Astrocyte (in vitro differentiated cells and primary cell): ENCODE data around the gene PROB1. TPM values are rescaled to one million over a fixed set of nuclear protein-coding genes. Genes with fewer than 3 reads are reported as not detected.
A peak's percentile ranks its signal among the peaks of the same experiment; 100 is the strongest.

Experiments used
- DNase-seq: peaks from one replicate; pipeline ENCODE4 v3.0.0-alpha.2; 2010; ENCODE audit warnings: low read depth
- FAIRE-seq: peaks from 2 replicates; lab custom pipeline; 2011; peaks lifted over from hg19 to GRCh38; lab: Jason Lieb, UNC
- H2AFZ ChIP-seq: 2 replicates; pipeline ENCODE4 v1.6.0; 2012; ENCODE audit warnings: low read depth, low read length, inconsistent platforms
- H3K27ac ChIP-seq: 2 replicates; pipeline ENCODE4 v1.5.1; 2011; ENCODE audit warnings: low read depth, low read length, inconsistent platforms
- H3K27me3 ChIP-seq: 2 replicates; pipeline ENCODE4 v1.6.0; 2011; ENCODE audit warnings: low read length, inconsistent platforms; ENCODE audit not compliant: insufficient read depth
- H3K36me3 ChIP-seq: 2 replicates; pipeline ENCODE4 v1.5.1; 2011; ENCODE audit warnings: low read length, inconsistent platforms; ENCODE audit not compliant: insufficient read depth
- H3K4me1 ChIP-seq: 2 replicates; pipeline ENCODE4 v1.5.1; 2011; ENCODE audit warnings: low read length, inconsistent platforms; ENCODE audit not compliant: insufficient read depth
- H3K4me2 ChIP-seq: 2 replicates; pipeline ENCODE4 v1.6.0; 2012; ENCODE audit warnings: low read length, inconsistent platforms
- H3K4me3 ChIP-seq: 2 replicates; pipeline ENCODE4 v1.5.1; 2011; ENCODE audit warnings: low read depth, mild to moderate bottlenecking, low read length, inconsistent platforms; ENCODE audit not compliant: insufficient read depth
- H3K79me2 ChIP-seq: 2 replicates; pipeline ENCODE4 v1.6.0; 2012; ENCODE audit warnings: mild to moderate bottlenecking, low read length, inconsistent platforms; ENCODE audit not compliant: insufficient read depth
- H3K9ac ChIP-seq: 2 replicates; pipeline ENCODE4 v1.6.0; 2012; ENCODE audit warnings: mild to moderate bottlenecking, low read length, inconsistent platforms
- H3K9me3 ChIP-seq: 2 replicates; pipeline ENCODE4 v1.5.1; 2012; ENCODE audit warnings: low read depth, mild to moderate bottlenecking, low read length, inconsistent platforms; ENCODE audit not compliant: insufficient read depth
- H4K20me1 ChIP-seq: 2 replicates; pipeline ENCODE4 v1.6.0; 2012; ENCODE audit warnings: low read length, inconsistent platforms; ENCODE audit not compliant: insufficient read depth
- H3K27ac Mint-ChIP-seq: one replicate; pipeline ENCODE4 v1.8.0; 2021; ENCODE audit warnings: mild to moderate bottlenecking, mixed read lengths; ENCODE audit not compliant: unreplicated experiment
- H3K27me3 Mint-ChIP-seq: one replicate; pipeline ENCODE4 v1.8.0; 2021; ENCODE audit warnings: low read depth, mixed read lengths; ENCODE audit not compliant: unreplicated experiment
- H3K36me3 Mint-ChIP-seq: one replicate; pipeline ENCODE4 v1.8.0; 2021; ENCODE audit warnings: low read depth, mixed read lengths; ENCODE audit not compliant: unreplicated experiment
- H3K4me1 Mint-ChIP-seq: one replicate; pipeline ENCODE4 v1.8.0; 2021; ENCODE audit warnings: low read depth, mixed read lengths; ENCODE audit not compliant: unreplicated experiment
- H3K4me3 Mint-ChIP-seq: one replicate; pipeline ENCODE4 v1.8.0; 2021; ENCODE audit warnings: mild to moderate bottlenecking, moderate library complexity, mixed read lengths; ENCODE audit not compliant: unreplicated experiment
- H3K9me3 Mint-ChIP-seq: one replicate; pipeline ENCODE4 v1.8.0; 2021; ENCODE audit warnings: mild to moderate bottlenecking, mixed read lengths; ENCODE audit not compliant: unreplicated experiment
- EZH2 ChIP-seq: IDR thresholded peaks from 2 replicates; pipeline ENCODE4 v1.6.1; 2012; ENCODE audit warnings: mild to moderate bottlenecking, low read length, inconsistent platforms; ENCODE audit not compliant: insufficient read depth
- total RNA-seq: library from RNA; stranded (reverse); gene quantifications from 2 replicates; pipeline ENCODE4 v1.2.1, GENCODE V29; 2021
- TF ChIP-seq, protein P1 (sequence below): IDR thresholded peaks from 2 replicates; pipeline ENCODE4 v1.5.1; 2011; ENCODE audit warnings: low read depth, mild to moderate bottlenecking, inconsistent platforms, low read length, moderate library complexity; ENCODE audit not compliant: insufficient read depth

Gene PROB1
- total RNA-seq, 1 donor from 2014 or later: 0.59 TPM

DNA sequence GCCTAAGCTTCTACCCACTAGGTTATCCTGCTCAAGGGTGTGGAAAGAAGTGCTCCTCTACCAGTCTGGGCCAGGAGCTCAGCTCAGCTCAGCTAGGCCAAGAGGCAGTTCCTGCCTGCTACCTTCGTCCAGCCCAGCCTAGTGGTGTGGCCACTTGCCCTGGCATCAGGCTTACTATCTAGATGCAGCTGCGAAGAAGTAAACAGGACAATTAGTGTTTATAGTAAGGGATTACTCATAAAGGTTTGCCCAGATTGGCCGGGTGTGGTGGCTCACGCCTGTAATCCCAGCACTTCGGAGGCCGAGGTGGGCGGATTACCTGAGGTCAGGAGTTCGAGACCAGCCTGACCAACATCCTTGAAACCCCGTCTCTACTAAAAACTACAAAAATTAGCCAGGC, 21.7 kb upstream of the PROB1 start:
- Mint-ChIP-seq H3K4me1 (no peaks in the 10 kb centered on the region), H3K9me3 (no peaks in the 10 kb centered on the region), H3K27ac (no peak overlapping the region), H3K4me3 (no peak overlapping the region), H3K36me3 (peaks cover 29% of the 10 kb centered on the region), H3K27me3 (no peaks in the 10 kb centered on the region)
- no peak overlapping the region for H3K27ac ChIP-seq
- no peaks in the 10 kb centered on the region for H3K27me3 ChIP-seq
- H3K9ac ChIP-seq: no peak overlapping the region
- H3K4me3 ChIP-seq: no peak overlapping the region
- peaks cover 14% of the 10 kb centered on the region for H3K4me1 ChIP-seq
- peaks cover 10% of the 10 kb centered on the region for H3K36me3 ChIP-seq
- no peaks in the 10 kb centered on the region for H3K9me3 ChIP-seq
- no peak for DNase-seq
- no peak overlapping the region for H3K4me2 ChIP-seq
- TF ChIP-seq EZH2: no peak
- TF ChIP-seq, protein P1, sequence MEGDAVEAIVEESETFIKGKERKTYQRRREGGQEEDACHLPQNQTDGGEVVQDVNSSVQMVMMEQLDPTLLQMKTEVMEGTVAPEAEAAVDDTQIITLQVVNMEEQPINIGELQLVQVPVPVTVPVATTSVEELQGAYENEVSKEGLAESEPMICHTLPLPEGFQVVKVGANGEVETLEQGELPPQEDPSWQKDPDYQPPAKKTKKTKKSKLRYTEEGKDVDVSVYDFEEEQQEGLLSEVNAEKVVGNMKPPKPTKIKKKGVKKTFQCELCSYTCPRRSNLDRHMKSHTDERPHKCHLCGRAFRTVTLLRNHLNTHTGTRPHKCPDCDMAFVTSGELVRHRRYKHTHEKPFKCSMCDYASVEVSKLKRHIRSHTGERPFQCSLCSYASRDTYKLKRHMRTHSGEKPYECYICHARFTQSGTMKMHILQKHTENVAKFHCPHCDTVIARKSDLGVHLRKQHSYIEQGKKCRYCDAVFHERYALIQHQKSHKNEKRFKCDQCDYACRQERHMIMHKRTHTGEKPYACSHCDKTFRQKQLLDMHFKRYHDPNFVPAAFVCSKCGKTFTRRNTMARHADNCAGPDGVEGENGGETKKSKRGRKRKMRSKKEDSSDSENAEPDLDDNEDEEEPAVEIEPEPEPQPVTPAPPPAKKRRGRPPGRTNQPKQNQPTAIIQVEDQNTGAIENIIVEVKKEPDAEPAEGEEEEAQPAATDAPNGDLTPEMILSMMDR: no peak
- H3K79me2 ChIP-seq: no peaks in the 10 kb centered on the region
- H2AFZ ChIP-seq: no peak overlapping the region
- FAIRE-seq: no peak
- no peaks in the 10 kb centered on the region for H4K20me1 ChIP-seq

DNA sequence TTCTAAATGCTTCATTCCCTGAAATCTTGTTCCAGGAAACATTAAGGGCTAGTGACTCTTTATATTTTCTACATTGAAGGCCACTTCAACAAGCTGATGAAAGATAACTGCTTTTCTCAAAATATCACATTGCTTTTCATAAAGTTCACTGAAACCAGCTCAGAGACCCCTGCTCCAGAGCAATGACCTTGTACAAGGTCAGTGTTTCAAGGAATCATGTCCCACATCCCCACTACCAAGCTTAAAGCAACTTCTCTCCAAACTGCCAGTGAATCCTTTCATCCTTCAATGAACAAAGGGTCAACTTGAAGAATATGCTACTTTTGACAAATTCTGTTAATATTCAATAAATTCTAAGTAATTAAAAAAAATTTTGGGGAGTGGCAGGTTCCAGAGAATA, 21.0 kb upstream of the PROB1 start:
- Mint-ChIP-seq H3K36me3 (peaks cover 29% of the 10 kb centered on the region), H3K27me3 (no peaks in the 10 kb centered on the region), H3K9me3 (no peaks in the 10 kb centered on the region), H3K4me1 (no peaks in the 10 kb centered on the region), H3K27ac (no peak overlapping the region), H3K4me3 (no peak overlapping the region)
- peaks cover 14% of the 10 kb centered on the region for H3K4me1 ChIP-seq
- no peak for FAIRE-seq
- H3K4me2 ChIP-seq: no peak overlapping the region
- H3K4me3 ChIP-seq: no peak overlapping the region
- H3K9ac ChIP-seq: no peak overlapping the region
- H2AFZ ChIP-seq: no peak overlapping the region
- H3K36me3 ChIP-seq: peaks cover 7% of the 10 kb centered on the region
- no peak for TF ChIP-seq EZH2
- no peaks in the 10 kb centered on the region for H3K79me2 ChIP-seq
- no peaks in the 10 kb centered on the region for H3K27me3 ChIP-seq
- H3K9me3 ChIP-seq: no peaks in the 10 kb centered on the region
- no peak for DNase-seq
- H3K27ac ChIP-seq: no peak overlapping the region
- no peaks in the 10 kb centered on the region for H4K20me1 ChIP-seq

DNA sequence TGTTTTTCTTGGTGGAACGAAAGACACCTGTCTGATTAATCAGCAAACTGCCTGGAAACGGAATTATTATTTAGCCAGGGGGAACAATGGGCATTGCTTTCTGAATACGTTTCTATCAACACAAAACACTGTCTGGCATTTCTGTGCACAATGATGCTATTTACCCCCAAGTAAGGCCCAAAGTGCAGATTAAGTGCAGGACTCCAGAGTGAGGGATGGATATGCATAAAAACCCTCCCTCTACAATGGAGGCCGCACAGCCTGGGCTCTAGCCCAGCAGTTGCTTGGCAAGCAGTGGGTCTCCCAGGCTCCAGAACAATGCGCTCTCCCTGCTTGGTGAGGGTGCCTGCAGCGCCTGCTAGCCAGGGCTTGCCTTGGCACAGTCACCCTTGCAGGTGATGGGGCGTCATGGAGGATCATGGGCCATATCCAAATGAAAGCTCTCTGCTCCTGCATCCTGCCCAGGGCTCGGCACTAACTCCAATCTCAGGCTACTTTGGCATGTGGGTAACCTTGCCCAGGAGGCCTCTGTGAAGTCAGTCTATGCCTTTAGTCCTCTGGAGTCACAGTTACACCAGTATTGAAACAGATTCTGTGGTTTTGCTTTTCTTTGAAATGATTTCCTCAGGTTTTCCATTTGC, 20.4 kb upstream of the PROB1 start:
- H3K27me3 Mint-ChIP-seq: no peaks in the 10 kb centered on the region
- no peaks in the 10 kb centered on the region for H3K9me3 ChIP-seq
- TF ChIP-seq, protein P1: no peak
- TF ChIP-seq EZH2: no peak
- H3K4me1 Mint-ChIP-seq: no peaks in the 10 kb centered on the region
- H3K4me3 ChIP-seq: no peak overlapping the region
- H3K27ac Mint-ChIP-seq: no peak overlapping the region
- no peaks in the 10 kb centered on the region for H3K9me3 Mint-ChIP-seq
- H3K36me3 Mint-ChIP-seq: peaks cover 29% of the 10 kb centered on the region
- no peak overlapping the region for H3K4me3 Mint-ChIP-seq
- H3K9ac ChIP-seq: no peak overlapping the region
- no peaks in the 10 kb centered on the region for H3K79me2 ChIP-seq
- FAIRE-seq (no peak), DNase-seq (no peak)
- H4K20me1 ChIP-seq: no peaks in the 10 kb centered on the region
- H3K27me3 ChIP-seq: no peaks in the 10 kb centered on the region
- H3K4me1 ChIP-seq: peaks cover 14% of the 10 kb centered on the region
- H3K4me2 ChIP-seq: peak overlapping the region; percentile 28
- no peak overlapping the region for H2AFZ ChIP-seq
- no peak overlapping the region for H3K27ac ChIP-seq
- peaks cover 7% of the 10 kb centered on the region for H3K36me3 ChIP-seq
